ENCODE data around the gene MIER2.

Gene MIER2

DNA sequence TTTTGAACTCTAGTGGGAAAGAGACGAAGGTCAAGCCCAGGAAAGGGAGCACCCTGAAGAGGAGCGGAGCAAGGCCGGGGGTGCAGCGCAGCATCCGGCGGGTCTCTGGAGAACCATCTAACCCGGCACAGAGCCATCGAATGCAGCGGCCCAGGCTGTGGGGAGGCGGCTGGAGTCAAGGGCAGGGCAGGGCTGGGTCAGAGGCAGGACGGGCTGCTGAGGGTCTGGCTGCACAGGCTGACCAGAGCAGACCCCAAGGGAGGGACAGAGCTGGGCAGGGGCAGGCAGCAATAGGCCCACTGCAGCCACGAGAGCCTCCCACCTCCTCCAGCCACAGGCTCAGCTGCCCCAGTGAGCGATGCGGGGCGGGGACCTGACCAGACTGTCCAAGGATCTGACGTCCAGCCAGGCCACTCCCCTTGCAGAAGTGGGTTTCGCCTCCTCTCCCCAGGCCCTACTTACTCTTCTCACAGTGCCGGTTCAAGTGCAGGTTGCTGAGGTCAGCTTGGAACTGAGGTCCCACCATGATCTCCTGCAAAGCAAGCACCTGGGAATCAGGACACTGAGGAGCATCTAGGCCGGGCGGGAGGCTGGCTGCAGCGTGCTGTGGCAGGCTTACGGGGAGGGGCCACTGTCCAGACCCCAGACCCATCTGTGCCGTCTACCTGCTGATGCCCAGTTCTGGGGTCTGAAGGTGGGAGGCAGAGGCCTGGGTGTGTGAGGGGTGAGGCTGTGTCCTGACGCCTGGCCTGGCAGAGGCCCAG, 19.2 kb downstream of the MIER2 start:
- Histone ChIP-seq H3K4me3 (ENCODE audit: control insufficient read depth in 1 of 7, extremely low read depth in 1 of 7, insufficient read depth in 4 of 7, low read depth in 2 of 7, low read length in 6 of 7) (no peak overlapping the region), H3K27ac (ENCODE audit: insufficient read depth in 1 of 2, low read depth in 1 of 2, low read length in 2 of 2, poor library complexity in 1 of 2, severe bottlenecking in 2 of 2) (no peak overlapping the region), H3K36me3 (ENCODE audit: control insufficient read depth in 4 of 4, insufficient read depth in 4 of 4, low read length in 3 of 4) (peaks cover 14 to 90% (median 67%) of the 10 kb centered on the region in 4 experiments), H3K27me3 (replicated peaks in 2 of 5; ENCODE audit: control insufficient read depth in 4 of 5, insufficient read depth in 5 of 5, low read length in 4 of 5) (no peaks in the 10 kb centered on the region), H3K4me1 (ENCODE audit: control extremely low read depth in 1 of 4, control insufficient read depth in 4 of 4, insufficient read depth in 4 of 4, low read length in 3 of 4) (no peaks in the 10 kb centered on the region), H3K9me3 (ENCODE audit: control extremely low read depth in 1 of 5, control insufficient read depth in 4 of 5, insufficient read depth in 2 of 5, low read depth in 1 of 5, low read length in 4 of 5) (peaks cover 0 to 46% (median 27%) of the 10 kb centered on the region in 5 experiments)
- POLR2A ChIA-PET: no interaction called here
- no peak for DNase-seq
- CTCF ChIA-PET: no interaction called here
- 97% methylated on average over 17 of the region's 24 CpGs for WGBS (ENCODE audit: insufficient coverage)

DNA sequence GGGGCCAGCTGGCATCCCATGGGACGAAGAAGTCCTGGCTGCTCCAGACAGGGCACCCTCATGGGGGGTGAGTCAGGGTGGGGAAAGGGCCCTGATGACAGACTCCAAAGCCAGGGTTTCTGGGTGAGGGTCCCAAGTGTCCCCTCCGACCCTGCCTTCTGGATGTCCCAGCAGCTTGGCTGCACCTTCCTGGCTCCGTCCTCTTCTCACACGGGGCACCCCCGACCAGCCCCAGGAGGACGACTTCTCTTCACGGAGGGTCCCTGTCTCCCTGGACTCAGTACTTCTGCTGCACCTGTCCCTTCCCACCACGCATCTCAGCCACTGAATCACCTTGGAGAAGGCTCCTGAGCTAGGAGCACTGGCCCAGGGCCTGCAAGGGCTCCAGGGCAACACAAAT, 19.9 kb downstream of the MIER2 start:
- 99% methylated on average over 8 of the region's 8 CpGs for WGBS (ENCODE audit: insufficient coverage)
- Histone ChIP-seq H3K36me3 (ENCODE audit: control insufficient read depth in 4 of 4, insufficient read depth in 4 of 4, low read length in 3 of 4) (peaks cover 12 to 87% (median 64%) of the 10 kb centered on the region in 4 experiments), H3K9me3 (ENCODE audit: control extremely low read depth in 1 of 5, control insufficient read depth in 4 of 5, insufficient read depth in 2 of 5, low read depth in 1 of 5, low read length in 4 of 5) (peaks cover 0 to 43% (median 23%) of the 10 kb centered on the region in 5 experiments), H3K27ac (ENCODE audit: insufficient read depth in 1 of 2, low read depth in 1 of 2, low read length in 2 of 2, poor library complexity in 1 of 2, severe bottlenecking in 2 of 2) (no peak overlapping the region), H3K27me3 (replicated peaks in 2 of 5; ENCODE audit: control insufficient read depth in 4 of 5, insufficient read depth in 5 of 5, low read length in 4 of 5) (no peaks in the 10 kb centered on the region), H3K4me3 (ENCODE audit: control insufficient read depth in 1 of 7, extremely low read depth in 1 of 7, insufficient read depth in 4 of 7, low read depth in 2 of 7, low read length in 6 of 7) (no peak overlapping the region), H3K4me1 (ENCODE audit: control extremely low read depth in 1 of 4, control insufficient read depth in 4 of 4, insufficient read depth in 4 of 4, low read length in 3 of 4) (no peaks in the 10 kb centered on the region)
- ChIA-PET POLR2A (no interaction called here), CTCF (no interaction called here)
- DNase-seq: no peak

DNA sequence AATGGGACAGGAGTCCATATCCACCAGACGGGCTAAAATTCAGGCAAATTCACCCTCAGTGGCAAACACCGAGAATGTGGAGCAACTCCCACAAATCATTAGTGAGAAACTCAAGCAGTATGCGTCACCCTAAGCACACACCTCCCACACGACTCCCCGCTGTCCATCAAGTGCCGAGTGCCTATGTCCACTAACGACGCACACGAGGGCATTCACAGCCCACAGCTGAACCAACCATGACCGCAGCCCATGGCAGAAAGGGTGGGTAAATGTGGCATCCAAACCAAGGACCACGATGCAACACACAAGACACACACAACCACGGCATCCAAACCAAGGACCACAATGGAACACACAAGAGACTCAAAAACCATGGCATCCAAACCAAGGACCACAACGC, 22.0 kb downstream of the MIER2 start:
- Histone ChIP-seq H3K27me3 (replicated peaks in 2 of 5; ENCODE audit: control insufficient read depth in 4 of 5, insufficient read depth in 5 of 5, low read length in 4 of 5) (no peaks in the 10 kb centered on the region), H3K36me3 (ENCODE audit: control insufficient read depth in 4 of 4, insufficient read depth in 4 of 4, low read length in 3 of 4) (peaks cover 5 to 80% (median 45%) of the 10 kb centered on the region in 4 experiments), H3K4me1 (ENCODE audit: control extremely low read depth in 1 of 4, control insufficient read depth in 4 of 4, insufficient read depth in 4 of 4, low read length in 3 of 4) (no peaks in the 10 kb centered on the region), H3K9me3 (ENCODE audit: control extremely low read depth in 1 of 5, control insufficient read depth in 4 of 5, insufficient read depth in 2 of 5, low read depth in 1 of 5, low read length in 4 of 5) (peaks cover 0 to 26% (median 5%) of the 10 kb centered on the region in 5 experiments), H3K4me3 (ENCODE audit: control insufficient read depth in 1 of 7, extremely low read depth in 1 of 7, insufficient read depth in 4 of 7, low read depth in 2 of 7, low read length in 6 of 7) (no peak overlapping the region), H3K27ac (ENCODE audit: insufficient read depth in 1 of 2, low read depth in 1 of 2, low read length in 2 of 2, poor library complexity in 1 of 2, severe bottlenecking in 2 of 2) (no peak overlapping the region)
- no peak for DNase-seq
- WGBS (ENCODE audit: insufficient coverage): 100% methylated on average over 4 of the region's 13 CpGs
- ChIA-PET POLR2A (no interaction called here), CTCF (no interaction called here)

DNA sequence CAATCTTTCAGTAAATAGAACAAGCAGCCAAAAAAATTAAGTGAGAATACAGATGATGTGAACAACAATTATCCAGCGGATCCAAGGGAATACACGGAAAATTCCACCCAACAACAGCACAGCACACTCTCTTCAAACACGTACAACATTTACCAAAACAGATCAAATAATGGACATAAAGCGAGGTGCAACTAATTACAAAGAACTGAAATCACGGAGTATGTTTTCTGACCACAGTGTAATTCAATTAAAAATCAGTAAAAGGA, 26.2 kb downstream of the MIER2 start:
- Histone ChIP-seq H3K27ac (ENCODE audit: insufficient read depth in 1 of 2, low read depth in 1 of 2, low read length in 2 of 2, poor library complexity in 1 of 2, severe bottlenecking in 2 of 2) (no peak overlapping the region), H3K4me3 (ENCODE audit: control insufficient read depth in 1 of 7, extremely low read depth in 1 of 7, insufficient read depth in 4 of 7, low read depth in 2 of 7, low read length in 6 of 7) (no peak overlapping the region), H3K9me3 (ENCODE audit: control extremely low read depth in 1 of 5, control insufficient read depth in 4 of 5, insufficient read depth in 2 of 5, low read depth in 1 of 5, low read length in 4 of 5) (peaks cover 0 to 28% (median 2%) of the 10 kb centered on the region in 5 experiments), H3K36me3 (ENCODE audit: control insufficient read depth in 4 of 4, insufficient read depth in 4 of 4, low read length in 3 of 4) (peaks cover 12 to 75% (median 41%) of the 10 kb centered on the region in 4 experiments), H3K4me1 (ENCODE audit: control extremely low read depth in 1 of 4, control insufficient read depth in 4 of 4, insufficient read depth in 4 of 4, low read length in 3 of 4) (no peaks in the 10 kb centered on the region), H3K27me3 (replicated peaks in 2 of 5; ENCODE audit: control insufficient read depth in 4 of 5, insufficient read depth in 5 of 5, low read length in 4 of 5) (no peaks in the 10 kb centered on the region)
- 100% methylated on average over 2 of the region's 5 CpGs for WGBS (ENCODE audit: insufficient coverage)
- ChIA-PET CTCF (no interaction called here), POLR2A (no interaction called here)
- no peak for DNase-seq

DNA sequence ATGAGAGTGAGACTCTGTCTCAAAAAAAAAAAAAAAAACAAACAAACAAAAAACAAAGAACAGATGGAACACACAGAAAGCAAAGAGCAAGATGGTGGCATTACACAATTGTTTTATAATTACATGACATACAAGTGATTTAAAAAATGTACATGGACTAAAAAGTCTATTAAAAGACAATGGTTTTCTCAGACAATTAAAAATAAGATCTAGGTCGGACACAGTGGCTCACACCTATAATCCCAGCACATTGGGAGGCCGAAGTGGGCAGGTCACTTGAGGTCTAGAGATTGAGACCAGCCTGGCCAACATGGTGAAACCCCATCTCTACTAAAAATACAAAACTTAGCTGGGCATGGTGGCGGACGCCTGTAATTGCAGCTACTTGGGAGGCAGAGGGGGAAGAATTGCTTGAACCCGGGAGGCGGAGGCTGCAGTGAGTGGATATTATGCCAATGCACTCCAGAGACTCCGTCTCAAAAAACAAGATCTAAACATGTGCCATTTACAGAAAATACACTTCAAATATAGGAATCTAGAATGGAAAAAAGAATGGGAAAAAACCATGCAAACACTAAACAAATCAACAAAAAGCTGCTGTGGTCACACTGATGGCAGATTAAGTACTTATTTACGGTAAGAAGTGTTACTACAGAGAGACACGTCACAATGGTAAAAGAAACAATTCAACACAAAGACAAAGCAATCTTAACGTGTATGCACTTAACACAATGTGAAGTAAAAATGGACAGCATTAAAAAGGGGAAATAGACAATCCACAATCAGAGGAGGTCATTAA, 26.7 kb downstream of the MIER2 start:
- WGBS (ENCODE audit: insufficient coverage): 100% methylated on average over 3 of the region's 10 CpGs
- ChIA-PET POLR2A (no interaction called here), CTCF (no interaction called here)

DNA sequence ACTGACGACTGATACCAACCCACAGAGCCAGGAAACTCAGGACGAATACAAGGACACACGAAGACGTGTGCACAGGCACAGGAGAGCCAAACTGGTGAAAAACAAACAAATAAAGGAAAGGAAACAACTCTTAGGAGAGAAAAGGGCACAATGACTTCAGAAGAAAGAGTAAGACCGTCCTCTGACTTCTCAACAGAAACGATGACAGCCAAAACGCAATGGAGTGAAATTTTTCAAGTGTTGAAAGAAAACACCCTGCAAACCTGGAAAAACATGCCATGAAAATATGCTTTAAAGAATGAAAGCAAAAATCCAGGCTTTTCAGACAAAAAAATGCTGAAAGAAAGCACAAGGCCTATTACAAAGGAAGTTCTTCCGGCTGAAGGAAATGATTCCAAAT, 28.8 kb downstream of the MIER2 start:
- CTCF ChIA-PET: no interaction called here
- Histone ChIP-seq H3K4me3 (ENCODE audit: control insufficient read depth in 1 of 7, extremely low read depth in 1 of 7, insufficient read depth in 4 of 7, low read depth in 2 of 7, low read length in 6 of 7) (no peak overlapping the region), H3K4me1 (ENCODE audit: control extremely low read depth in 1 of 4, control insufficient read depth in 4 of 4, insufficient read depth in 4 of 4, low read length in 3 of 4) (no peaks in the 10 kb centered on the region), H3K27ac (ENCODE audit: insufficient read depth in 1 of 2, low read depth in 1 of 2, low read length in 2 of 2, poor library complexity in 1 of 2, severe bottlenecking in 2 of 2) (no peak overlapping the region), H3K27me3 (replicated peaks in 2 of 5; ENCODE audit: control insufficient read depth in 4 of 5, insufficient read depth in 5 of 5, low read length in 4 of 5) (no peaks in the 10 kb centered on the region), H3K9me3 (ENCODE audit: control extremely low read depth in 1 of 5, control insufficient read depth in 4 of 5, insufficient read depth in 2 of 5, low read depth in 1 of 5, low read length in 4 of 5) (peaks cover 0 to 14% (median 2%) of the 10 kb centered on the region in 5 experiments), H3K36me3 (ENCODE audit: control insufficient read depth in 4 of 4, insufficient read depth in 4 of 4, low read length in 3 of 4) (peaks cover 9 to 71% (median 41%) of the 10 kb centered on the region in 4 experiments)
- no peak for DNase-seq
- POLR2A ChIA-PET: no interaction called here
- 98% methylated on average over 8 of the region's 8 CpGs for WGBS (ENCODE audit: insufficient coverage)

More for the DNA sequence above, 26.7 kb downstream of the MIER2 start:
- Histone ChIP-seq H3K36me3 (ENCODE audit: control insufficient read depth in 4 of 4, insufficient read depth in 4 of 4, low read length in 3 of 4) (peaks cover 11 to 72% (median 38%) of the 10 kb centered on the region in 4 experiments), H3K27ac (ENCODE audit: insufficient read depth in 1 of 2, low read depth in 1 of 2, low read length in 2 of 2, poor library complexity in 1 of 2, severe bottlenecking in 2 of 2) (no peak overlapping the region), H3K4me3 (ENCODE audit: control insufficient read depth in 1 of 7, extremely low read depth in 1 of 7, insufficient read depth in 4 of 7, low read depth in 2 of 7, low read length in 6 of 7) (no peak overlapping the region), H3K27me3 (replicated peaks in 2 of 5; ENCODE audit: control insufficient read depth in 4 of 5, insufficient read depth in 5 of 5, low read length in 4 of 5) (no peaks in the 10 kb centered on the region), H3K4me1 (ENCODE audit: control extremely low read depth in 1 of 4, control insufficient read depth in 4 of 4, insufficient read depth in 4 of 4, low read length in 3 of 4) (no peaks in the 10 kb centered on the region), H3K9me3 (ENCODE audit: control extremely low read depth in 1 of 5, control insufficient read depth in 4 of 5, insufficient read depth in 2 of 5, low read depth in 1 of 5, low read length in 4 of 5) (peaks cover 0 to 25% (median 2%) of the 10 kb centered on the region in 5 experiments)
- DNase-seq: no peak

All from common myeloid progenitor, CD34-positive (primary cell).